Hindlimb muscle (tissue), 1 donor: ENCODE data around the gene SLIT1. TPM values are rescaled to one million over a fixed set of nuclear protein-coding genes. Genes with fewer than 3 reads are reported as not detected.

Experiments
- DNase-seq: peaks from one replicate; pipeline ENCODE4 v3.0.0-alpha.2; 2013
- polyA plus RNA-seq: library from polyadenylated mRNA; unstranded; fragments of 120-200 nt; gene quantifications from one replicate; pipeline ENCODE4 v1.2.1, GENCODE V29; 2013; ENCODE audit not compliant: insufficient read length

Gene SLIT1
- polyA plus RNA-seq, 1 donor: 1.3 TPM

DNA sequence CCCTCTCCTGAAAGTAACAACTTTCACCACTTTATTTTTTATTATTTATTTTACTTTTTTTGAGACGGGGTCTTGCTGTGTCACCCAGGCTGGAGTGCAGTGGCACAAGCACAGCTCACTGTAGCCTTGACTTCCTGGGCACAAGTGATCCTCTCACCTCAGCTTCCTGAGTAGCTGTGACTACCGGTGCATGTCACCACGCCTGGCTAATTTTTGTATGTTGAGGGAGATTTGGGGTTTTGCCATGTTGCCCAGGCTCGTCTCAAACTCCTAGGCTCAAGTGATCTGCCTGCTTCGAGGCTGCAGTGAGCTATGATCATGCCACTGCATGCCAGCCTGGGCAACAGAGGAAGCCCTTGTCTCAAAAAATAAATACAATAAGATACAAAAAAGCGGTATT, 14.9 kb upstream of the SLIT1 start:
- no peak for DNase-seq

DNA sequence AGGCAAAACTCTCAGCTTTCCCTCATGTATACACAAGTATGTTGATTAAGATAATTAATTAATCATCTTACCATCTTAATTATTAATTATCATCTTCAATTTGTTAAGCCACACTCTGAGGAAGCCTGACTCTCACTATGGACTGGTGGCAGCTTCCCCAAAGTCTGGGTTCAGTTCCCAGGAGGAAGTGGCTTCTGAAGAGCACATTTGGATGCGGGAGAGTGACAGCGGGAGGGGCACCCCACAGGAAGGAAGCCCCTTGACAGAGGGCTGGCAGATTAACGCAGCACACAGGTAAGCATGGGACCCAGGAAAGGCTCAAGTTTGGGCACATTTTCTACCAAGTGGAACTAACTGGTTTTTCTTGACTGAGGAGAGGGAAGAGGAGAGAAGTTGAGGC, 13.4 kb upstream of the SLIT1 start:
- DNase-seq: no peak

DNA sequence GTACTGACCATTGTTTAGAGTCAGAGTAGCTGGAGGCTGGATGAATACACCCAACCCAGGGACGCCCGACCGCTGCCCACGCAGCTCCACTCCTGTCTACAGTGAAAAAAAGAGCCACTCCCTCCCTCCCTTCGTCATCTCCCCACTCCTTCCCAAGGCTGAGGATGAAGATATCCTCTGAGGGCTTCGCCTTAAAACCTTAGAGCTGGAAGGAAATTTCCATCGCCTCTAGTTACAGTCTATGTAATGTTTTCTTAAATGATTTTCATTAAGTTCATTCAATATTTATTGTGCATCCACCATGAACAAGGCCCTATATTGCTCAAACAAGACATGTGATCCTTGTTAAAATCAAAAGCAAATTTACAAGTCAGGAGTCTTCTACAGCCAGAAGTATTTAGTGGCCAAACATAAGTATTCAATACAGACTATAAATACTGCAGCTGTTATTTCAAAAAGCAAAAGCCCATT, 11.3 kb upstream of the SLIT1 start:
- DNase-seq: no peak

DNA sequence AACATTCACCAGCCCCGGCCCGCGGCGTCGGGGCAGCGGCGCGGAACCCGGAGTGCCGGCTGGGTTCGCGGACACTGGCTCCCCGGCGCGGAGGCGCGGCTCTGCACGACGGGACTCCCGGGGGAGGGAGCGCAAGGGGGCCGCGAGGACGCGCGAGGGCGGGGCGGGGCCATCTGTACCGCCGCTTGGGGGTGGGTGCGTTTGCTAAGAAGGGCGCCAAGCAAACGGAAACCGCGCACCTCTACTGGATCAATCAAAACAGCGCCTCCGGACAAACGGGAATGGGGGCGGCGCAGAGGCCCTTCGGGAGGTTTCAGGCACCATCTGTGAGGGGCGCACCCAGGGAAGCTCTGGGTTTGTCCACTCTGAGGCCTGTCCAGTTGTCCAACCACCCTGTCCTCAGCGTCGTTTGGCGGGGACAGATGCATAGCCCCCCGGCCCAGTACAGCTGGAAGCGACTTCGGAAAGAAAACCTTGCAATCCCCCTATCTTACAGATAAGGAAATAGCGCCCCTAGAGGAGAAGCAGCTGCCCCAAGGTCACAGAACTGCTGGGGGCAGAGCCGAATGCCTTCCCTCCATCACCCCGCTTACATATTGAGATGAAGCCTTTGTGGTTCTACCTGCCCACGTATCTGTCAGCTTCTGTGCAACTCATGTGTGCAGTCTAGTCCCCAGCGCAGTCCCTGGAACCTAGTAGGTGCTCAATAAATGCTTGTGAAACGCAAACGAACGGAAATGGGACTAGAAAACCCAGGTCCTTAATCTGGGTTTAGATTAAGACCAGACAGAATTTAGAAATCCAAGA, 10.7 kb upstream of the SLIT1 start:
- DNase-seq: peak; percentile 43

DNA sequence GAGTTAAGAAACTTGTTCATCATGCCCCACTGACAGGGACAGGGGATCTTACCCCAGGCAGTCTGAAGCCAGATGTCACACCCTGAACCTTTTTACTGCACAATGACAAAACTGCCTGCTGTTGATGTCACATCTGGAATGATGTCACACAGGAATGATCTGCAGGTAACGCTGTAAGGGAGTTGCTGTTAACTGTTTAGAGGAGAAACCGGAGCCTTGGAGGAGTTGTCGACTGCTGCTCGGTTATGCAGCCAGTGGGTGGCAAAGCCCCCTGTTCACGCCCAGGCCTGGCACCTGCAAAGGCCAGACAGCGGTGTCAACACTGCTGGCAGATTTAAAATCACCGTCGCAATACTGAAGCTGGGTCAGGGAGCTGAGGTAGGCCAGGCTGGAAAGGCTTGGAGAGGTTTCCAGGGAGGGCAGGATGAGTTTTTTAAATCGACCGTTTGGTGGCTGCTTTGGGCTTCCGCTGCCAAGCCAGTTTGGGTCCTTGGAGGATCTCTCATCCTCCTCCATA, 10.0 kb upstream of the SLIT1 start:
- DNase-seq: no peak

DNA sequence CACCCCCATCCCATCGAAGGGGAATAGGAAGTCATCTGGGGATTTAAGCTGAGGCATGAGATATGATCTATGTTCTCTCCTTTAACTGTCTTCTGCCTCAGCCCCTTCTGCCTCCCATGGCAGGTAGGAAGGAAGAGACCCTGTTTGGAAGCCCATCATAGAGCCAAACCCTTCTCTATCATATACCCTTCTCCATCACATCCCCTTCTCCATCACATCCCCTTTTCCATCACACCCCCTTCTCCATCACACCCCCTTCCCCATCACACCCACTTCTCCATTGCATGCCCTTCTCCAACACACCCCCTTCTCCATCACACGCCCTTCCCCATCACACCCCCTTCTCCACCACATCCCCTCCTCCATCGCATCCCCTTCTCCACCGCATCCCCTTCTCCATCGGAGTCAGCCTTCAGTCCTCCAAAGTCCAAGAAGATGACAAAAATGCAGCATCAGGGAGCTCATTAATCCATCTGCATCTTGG, 7.2 kb upstream of the SLIT1 start:
- no peak for DNase-seq

DNA sequence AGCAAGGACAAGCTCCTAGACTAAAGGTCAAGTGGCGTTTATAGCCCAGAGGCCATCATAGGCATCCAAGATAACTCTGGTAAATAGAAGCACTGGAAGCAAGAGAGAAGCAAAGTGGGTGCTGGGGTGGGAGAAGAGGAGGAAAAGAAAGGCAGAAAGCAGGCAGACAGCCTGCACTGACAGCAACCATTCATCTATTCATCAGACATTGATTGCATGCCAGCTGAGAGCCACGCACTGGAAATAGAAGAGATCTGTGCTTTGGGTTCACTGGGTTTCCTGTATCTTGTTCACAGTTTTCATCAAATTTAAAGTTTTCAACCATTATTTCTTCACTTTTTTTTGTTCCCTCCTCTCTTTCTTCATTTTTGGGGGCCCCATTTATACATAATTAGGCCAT, 4.7 kb upstream of the SLIT1 start:
- DNase-seq: no peak

DNA sequence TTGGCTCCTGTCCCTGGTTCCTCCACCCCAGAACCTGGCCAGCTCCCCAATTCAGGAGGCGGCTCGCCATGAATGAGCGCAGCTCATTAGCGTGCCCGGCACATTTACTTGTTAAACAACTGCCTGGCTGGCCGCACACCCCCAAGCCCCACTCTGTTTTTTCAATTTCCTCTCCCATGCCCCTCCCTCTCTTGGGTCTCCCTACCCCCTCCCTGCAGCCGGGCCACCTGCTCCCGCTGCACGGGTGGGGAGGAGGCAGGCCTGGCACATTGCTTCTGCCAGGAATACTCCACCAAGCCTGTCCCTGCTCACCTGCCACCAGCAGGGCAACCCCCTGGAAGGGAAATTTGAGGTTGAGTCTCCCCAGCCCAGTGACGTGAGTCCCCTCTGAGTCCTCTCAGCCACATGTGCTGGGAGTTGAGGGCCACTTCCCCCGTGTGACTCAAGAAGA, 2.5 kb upstream of the SLIT1 start:
- no peak for DNase-seq

DNA sequence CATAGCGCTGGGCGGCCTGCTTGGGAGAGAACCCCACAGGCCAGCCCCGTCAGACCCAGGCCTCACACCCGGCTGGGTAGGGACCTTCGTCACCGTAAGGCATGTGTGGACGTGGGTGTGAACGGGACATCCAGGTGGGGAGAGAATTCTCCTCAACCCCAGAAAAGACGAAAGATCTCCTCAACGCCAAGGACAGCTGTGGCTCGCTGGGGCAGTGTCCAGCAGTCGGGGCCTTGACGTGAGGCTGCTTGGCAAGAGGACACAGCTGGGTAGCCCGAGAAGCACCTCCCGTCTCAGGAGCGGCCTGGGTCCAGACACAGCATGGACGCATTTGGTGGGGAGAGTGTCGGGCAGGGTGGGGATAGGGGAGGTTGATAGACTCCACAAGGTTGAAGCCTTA, 1.2 kb upstream of the SLIT1 start:
- no peak for DNase-seq

DNA sequence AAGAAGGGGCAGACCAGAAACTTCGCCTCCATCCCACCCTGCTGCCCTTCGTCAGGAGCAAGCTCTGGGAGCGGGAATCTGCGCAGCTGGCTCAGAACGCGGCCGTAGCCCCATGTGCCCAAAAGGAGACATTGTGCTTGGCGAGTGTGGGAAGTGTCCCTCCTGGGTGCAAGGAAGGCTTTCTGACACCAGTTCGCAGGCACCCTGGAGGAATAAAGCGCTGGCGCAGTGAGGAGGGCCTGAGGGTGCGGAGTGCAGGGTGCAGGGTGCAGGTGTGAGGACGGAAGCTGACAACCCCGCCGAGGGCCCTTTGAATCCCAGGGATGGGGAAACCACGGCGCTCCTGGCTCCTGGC, 811 bp downstream of the SLIT1 start:
- DNase-seq: no peak

DNA sequence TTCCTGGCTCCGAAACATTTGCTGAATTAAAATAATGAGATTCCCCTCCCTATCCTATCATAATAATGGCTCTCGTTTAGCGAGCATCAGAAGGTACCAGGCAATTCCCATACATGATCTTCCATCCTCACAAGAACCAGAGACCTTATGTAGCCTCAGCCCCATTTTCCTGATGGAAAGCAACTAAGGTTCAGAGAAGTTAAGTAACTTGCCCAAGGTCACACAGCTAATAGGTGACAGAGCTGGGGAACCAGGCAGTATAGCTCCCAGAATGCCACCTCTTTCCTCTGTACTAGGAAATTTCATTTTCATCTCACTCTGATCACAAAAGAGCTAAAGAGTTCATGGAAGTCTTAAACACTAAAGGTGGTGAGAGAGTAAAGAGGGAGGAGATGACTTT, 2.4 kb downstream of the SLIT1 start:
- DNase-seq: no peak

DNA sequence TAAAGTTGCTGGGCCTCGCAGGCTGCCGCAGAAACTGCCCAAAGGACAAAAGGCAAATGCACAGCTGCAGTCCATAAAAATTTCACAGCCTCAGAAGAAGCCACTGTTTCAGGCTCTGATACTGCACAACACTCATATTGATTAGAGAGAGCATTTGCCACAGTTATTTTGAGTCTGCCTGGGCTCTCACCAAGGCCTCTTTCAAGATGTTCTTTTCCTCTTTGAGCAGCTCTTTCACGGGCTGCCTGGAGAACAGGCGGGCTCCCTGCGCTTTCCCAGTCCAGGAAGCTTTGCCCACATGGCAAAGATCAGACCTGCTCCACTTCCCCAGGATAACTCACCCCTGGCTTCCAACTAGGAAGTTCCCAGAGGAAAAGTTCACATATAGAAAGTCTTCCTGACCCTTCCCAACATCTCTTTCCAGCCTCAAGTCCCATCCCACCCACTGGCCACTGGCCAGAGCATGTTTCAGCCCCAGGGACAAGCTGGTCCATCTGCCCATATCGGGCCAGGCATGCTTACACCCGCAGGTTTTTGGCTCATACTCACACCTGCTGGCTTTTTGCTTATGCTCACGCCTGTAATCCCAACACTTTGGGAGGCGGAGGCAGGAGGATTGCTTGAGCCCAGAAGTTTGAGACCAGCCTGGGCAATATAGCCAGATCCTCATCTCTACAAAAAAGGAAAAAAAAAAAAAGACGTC, 3.3 kb downstream of the SLIT1 start:
- no peak for DNase-seq

DNA sequence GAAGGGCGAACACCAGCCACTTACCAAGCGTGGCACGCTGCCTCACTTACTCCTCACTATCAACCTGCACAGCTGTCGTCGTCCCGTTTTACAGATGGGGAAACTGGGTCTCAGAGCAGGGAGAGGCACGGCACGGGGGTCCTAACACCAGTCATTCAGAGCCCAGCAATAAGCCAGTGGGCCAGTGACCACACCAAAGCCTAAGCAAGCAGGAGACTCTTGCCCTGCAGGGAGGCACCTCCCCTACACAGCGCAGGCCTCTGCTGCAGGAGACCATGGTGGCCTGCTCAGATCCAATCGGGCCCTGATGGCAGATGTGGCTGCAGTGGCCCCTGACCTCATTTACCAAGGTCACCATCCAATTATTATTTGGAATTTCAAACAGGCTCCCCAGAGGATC, 4.8 kb downstream of the SLIT1 start:
- no peak for DNase-seq

DNA sequence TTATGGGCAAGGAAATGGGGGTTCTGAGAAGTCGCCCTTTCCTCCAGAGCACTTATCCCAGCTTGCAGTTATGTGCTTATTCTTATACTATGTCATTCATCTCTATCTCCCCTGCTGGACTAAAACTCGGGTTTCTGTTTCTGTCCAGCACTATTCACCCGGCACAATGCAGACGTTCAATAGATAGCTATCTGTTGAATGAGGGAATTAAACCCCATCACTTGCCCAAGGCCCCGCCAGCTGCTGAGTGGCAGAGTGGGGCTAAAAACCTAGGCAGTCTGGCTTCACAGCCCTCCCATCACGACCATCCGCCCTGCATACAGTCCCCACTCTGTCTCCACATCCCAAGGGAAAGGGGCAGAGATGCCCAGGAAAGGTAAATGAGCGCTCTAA, 5.4 kb downstream of the SLIT1 start:
- DNase-seq: no peak

DNA sequence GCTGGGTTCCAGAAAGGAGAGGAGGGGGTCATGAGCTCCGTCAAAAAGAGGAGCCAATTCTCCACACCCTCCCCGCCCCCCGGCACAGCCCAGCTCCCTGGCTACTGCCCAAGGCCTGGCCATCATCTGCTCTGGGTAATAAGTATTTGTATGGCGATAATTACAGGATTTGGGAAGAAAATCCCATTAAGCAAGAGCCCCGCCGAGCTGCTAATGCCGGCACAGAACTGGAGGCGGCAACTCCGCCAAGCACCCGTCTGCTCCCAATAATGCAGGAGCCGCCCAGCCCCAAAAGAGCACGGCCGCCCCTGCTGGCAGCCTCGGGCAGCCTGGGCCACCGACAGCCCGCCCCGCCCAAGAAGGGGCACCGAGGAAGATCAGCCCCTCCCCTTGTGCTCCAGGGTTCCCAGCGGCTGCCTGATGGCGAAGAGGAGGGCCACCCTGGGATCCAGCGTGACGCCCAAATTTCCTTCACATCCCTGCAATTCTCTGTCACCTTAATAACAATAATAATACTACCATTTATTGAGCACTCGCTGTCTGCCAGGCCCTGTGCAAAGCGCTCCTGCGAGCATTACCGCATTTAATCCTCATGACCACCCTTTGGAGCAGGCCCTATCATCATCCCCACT, 5.9 kb downstream of the SLIT1 start:
- no peak for DNase-seq

DNA sequence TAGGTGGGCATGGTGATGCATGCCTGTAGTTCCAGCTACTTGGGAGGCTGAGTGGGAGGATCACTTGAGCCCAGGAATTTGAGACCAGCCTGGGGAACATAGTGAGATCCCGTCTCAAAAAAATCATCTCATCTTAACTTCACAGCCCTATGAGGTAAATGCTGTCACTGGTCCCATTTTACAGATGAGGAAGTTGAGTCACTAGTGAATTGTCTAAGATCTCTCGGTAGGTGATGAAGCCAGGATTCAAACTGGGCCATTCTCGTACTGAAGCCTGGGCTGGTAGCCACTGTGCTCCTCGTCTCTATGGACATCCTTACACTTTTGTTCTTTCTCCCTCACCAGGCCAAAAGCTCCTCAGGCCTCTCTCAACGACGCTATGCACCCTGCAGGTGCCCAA, 6.4 kb downstream of the SLIT1 start:
- no peak for DNase-seq

DNA sequence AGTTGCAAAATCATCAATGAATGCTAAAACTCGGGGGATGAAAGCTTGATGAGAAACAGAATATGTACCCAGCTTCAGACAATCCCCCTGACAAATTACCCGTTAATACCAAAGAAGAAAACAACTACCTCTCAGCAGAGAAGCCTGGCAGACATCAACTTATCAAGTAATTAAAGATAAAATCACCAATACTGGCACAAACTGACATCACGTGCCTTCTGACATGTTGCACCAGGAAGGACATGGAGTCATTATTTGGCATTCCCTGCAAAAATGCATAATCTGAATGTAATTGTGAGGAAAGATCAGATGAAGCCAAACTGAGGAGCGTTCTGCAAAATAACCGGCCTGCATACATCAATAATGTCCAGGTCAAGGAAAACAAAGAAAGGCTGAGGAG, 7.7 kb downstream of the SLIT1 start:
- DNase-seq: no peak

DNA sequence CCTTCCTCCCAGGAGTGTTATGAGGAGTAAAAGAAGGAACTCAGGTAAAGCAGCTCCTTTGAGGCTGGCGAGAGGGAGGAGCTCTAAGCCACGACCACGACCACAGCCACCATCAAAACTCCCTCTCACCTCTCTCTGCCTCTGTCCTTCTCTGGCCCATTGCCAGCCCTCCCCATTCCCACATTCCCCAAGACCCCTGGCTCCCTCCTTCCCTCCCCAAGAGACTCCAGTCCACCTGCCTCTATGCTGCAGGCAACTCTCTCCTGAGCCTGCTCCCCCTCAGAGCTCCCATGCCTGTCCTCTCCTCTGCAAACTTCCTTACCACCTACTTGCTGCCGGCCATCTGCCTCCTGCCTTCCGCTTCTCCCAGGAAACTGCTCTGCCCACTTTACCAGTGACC, 9.5 kb downstream of the SLIT1 start:
- DNase-seq: no peak

DNA sequence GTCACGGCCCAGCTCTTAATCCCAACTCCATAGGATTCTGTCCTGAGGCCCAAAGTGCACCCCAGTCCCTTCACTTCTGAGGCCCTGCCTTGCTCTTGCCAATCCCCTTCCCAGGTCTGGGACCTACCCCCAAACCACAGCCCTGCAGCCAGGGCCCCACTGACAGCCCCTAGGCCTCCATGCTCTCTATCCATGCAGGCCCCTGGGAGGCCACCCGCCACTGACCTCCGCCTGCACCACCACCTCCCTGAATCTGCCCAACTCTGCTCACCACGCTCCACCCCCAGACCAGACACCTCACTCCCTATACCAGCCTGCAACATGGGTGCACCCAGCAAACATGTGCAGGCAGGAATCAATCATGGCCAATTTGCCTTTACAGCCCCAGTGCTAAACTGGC, 10.2 kb downstream of the SLIT1 start:
- no peak for DNase-seq

DNA sequence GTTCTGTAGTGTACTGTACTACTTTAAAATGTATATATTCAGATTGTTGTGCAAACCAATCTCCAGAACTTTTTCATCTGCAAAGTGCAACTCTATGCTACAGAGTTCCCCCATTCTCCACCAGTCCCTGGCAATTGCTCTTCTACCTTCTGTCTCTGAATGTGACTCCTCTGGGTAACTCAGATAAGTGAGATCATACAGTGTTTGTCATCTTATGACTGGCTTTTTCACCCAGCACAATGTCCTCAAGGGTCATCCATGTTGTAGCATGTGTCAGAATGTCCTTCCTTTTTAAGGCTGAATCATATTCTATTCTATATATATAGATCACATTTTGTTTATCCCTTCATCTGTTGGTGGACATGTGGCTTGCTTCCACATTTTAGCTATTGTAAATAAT, 10.8 kb downstream of the SLIT1 start:
- DNase-seq: no peak

DNA sequence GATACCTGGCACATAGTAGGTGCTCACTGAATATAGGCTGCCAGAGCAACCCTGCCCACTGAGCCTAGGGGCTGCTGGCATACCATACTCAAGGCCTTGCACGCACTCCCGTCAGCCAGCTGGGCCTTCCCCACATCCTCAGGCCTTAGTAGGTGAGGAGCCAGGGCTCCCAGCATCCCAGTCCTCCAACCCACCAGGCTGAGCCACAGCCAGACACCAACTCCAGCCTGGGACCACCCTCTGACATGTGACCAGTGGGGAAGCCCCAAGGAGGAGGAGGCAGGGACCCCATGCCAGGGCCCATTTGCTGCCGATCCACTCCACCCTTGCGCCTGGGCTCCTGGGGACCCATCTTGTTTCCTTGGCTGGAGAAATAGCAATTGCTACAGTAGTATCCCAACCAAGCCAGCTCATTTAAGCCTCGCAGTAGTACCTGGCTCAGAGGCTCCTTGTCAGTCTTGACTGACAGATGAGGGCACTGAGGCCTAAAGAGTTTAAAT, 11.4 kb downstream of the SLIT1 start:
- no peak for DNase-seq

DNA sequence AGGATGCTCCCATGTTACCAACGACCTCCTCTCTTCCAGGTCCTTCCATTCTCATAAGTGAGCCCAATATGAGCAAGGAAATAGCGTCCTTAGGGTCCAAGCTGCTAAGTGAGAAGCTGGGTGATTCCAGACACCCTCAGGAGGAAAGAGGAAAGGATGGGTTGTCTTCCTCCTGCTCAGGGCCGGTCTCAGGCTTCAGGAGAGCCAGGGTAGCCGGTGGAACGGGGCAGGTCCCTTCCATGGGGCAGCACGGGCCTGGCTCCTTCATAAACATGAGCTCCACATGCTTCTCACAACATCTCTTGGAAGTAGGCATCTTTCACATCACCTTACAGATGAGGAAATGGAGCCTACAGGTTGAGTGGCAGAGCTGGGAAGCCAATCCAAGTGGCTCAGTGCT, 12.7 kb downstream of the SLIT1 start:
- no peak for DNase-seq

DNA sequence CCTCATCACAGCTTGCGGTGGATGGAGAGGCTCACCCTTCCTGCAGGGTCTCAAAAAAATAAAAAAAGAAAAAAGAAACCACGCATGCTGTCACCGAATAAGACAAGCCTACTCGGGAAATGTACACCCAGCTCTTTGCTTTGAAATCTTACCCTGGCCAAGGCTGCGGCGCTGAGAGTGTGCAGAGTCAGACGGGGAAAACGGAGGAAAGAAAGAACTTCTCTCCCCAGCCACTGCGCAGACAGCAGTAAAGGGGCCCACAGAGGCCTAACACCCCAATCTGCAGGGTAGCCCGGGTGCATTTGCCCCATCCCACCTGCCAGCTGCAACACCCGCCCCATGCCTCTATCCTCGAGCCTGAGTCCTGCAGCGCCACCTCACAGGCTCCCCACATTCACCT, 14.8 kb downstream of the SLIT1 start:
- no peak for DNase-seq
